HG03060 (cell line): ENCODE measurements around the gene ZNF462.
"Not testable (repeated sequence)": the region's sequence is repeated elsewhere in the genome, so short reads cannot be mapped to it uniquely, and the experiment has no call there.

ENCODE experiments used
- ATAC-seq: cut with Tn5 transposase; IDR thresholded peaks from one replicate; pipeline ENCODE4 v1.9.1; 2021; ENCODE audit warnings: low read depth, moderate number of reproducible peaks; ENCODE audit not compliant: unreplicated experiment

Gene ZNF462

GRCh38 chr9:106982636-106983035 is 119.7 kb downstream of the ZNF462 start:
- ATAC-seq, result no peak

- no peak for ATAC-seq
Measured at GRCh38 chr9:106983346-106983745, 120.4 kb downstream of the ZNF462 start.

GRCh38 chr9:106989904-106990303 is 126.9 kb downstream of the ZNF462 start:
- not testable (repeated sequence) for ATAC-seq

- no peak for ATAC-seq
Measured at GRCh38 chr9:106992186-106992585, 129.2 kb downstream of the ZNF462 start.

DNA sequence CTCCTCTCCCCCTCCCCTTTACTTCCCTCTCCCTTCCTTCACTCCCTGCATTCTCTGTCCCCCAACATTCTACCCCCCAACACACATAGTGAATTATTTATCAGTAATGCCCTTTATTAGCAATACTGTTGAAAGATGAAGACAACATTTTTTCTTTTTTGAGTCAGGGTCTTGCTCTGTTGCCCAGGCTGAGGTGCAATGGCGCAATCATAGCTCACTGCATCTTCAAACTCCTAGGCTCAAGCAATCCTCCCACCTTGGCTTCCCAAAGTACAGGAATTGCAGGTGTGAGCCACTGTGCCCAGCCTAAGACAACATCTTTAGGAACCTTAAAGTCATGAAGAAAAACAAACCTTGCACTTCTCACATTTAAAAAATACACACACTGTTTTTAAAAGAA is 130.6 kb downstream of the ZNF462 start:
- ATAC-seq, result no peak

GRCh38 chr9:106994463-106994862 is 131.5 kb downstream of the ZNF462 start:
- no peak for ATAC-seq

DNA sequence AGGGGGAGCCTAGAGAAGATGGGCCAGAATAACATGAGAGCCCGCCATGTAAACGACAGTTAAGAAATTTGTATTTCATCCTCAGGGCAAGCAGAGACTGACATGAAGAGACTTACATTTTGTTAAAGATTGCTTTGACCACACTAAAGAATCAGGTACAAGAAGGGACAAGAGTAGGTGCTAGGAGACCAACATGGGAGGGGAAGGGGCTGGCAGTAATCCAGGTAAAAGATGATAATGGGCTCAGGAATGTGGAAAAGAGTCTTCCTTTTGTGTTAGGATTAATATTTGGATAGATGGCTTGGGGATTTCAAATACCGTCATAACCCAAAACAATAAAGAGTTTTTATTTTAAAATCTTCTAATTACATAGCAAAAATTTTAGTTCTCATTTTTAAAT is 137.3 kb downstream of the ZNF462 start:
- ATAC-seq, result no peak

DNA sequence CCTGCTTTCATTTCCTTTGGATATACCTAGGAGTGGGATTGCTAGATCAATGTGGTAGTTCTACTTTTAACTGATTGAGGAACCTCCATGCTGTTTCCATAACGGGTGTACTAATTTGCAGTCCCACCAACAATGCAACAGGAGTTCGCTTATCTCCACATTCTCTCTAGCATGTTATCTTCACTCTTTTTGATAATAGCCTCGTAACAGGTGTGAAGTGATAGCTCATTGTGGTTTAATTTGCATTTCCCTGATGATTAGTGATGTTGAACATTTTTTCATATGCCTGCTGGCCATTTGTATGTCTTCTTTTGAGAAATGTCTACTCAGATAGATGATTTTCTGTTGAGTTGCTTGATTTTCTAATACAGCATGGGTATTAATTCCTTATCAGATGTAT is 142.2 kb downstream of the ZNF462 start:
- no peak for ATAC-seq

DNA sequence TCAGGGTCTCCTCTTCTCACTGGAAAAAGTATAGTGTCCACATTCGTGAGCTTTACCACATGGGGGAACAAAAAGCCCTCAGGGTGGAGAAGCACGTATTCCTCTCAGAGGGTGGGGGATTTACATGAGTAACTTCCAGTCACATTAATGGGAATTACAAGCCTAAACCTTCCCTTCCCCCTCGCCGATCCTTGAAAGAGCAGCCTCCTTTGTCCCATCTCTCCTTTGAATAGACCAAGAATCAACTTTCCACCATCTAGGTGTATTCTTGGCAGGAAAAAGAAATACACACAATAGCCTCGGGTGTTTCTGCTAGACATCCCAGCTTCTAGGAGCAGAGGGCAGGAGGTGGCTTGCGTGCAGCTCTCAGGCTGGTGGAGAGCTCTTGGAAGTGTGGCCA is 144.4 kb downstream of the ZNF462 start:
- ATAC-seq, result no peak

DNA sequence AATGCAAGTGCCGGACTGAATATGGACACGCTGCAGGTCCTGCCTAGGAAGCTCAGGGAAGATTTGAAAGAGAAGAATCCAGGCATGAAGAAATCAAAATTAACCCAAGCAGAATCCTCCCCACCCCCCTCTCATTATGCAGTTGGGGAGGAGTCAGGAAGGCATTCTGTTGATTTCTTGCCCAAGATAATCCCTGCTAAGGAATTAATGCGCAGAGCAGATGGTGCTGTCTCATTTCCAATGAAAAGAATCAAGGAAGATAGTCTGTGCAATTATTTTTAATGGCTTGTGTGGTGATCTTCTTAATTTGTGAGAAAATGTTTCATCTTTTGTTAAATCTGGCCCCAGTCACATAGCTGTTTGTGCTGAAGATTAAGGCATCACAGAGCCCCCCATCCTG is 145.0 kb downstream of the ZNF462 start:
- ATAC-seq, result no peak

- no peak for ATAC-seq
Measured at GRCh38 chr9:107008447-107008846, 145.5 kb downstream of the ZNF462 start.

DNA sequence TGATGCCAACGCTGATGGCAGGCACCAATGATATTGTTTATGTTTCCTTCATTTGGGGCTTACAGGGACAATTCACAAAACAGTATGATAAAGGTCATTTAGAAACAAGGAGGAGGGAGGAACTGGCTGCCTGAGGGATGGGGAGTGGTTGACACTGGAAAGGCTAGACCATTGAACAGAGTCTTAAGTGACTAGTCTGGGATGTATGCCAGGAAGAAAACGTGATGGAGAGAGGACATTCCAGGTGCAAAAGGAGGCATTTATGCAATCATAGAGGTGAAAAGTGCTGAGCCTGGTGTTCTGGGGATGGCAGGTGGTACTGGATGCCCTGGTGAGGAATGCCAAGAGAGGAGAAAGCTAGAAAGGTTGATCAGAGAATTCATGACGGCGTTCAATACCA is 153.4 kb downstream of the ZNF462 start:
- ATAC-seq, result no peak

DNA sequence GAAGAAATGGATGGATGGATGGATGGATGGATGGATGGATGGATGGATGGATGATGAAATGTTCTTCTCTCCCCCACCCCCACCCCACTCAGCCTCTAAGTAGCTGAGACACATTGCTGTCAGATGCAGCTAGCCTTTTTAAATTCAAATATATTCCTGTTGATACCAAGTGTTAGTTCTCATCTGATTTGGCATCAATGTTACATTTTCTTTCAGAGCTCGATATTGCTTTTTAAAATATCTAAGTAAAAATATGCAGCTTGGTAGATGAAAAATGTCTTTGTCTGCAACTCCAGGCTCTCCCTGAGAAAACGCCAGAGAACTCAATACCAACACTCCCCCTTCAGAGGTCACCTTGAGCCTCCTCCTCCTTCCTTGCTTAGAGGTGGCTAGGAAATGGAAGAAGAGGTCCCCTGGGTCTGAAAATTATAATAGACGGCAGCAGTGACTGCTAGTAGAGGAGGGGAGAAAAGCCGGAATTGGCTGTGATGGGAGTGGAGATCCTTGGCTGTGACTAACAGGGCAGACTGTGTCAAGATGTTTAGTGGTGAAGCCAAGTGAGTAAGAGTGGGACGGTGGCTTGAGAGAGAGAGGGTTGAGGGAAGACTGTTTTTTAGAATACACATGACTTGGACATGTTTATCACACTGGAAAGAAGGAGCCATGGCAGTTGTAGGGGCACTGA is 156.0 kb downstream of the ZNF462 start:
- ATAC-seq, result no peak

DNA sequence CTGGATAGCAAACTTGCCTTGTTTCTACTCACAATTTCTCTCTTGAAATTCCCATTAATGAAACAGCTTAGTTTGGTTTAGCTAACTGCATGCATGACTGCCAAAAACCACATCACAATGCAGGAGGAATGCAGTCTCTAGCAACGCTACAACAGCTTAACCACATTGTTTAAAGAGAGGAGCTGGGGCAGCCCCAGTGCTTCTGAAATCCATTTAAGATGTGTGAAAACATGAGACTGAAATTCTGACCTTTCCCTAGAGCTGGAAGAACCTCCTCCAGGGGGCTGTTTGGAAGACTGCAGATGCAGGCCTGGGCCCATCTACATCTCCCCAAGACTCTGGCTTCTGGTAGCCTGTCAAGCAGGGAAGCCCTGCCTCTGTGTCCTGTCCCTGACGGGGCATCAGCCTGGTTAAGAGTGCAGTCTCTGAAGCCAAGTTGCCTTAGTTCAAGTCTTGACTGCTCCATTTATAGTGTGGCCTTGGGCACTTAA is 157.1 kb downstream of the ZNF462 start:
- ATAC-seq, result no peak

DNA sequence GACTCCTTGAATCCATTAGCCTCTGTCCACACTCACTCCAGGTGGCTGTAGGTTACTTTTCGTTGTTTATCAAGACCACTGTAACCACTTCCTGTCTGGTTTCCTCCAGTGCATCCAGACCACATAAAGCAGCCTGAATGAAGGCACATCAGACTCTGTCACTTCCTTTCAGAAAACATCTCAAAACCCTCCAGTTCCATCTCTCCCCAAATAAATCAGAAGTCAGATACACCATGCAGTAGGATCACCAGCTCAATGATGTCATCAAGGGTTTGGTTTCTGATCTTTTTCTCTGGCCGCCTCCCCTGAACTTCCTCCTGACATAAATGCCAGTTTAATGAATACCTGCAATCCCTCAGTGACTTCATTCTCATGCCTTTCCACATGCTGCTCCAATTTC is 161.2 kb downstream of the ZNF462 start:
- peak; percentile 55 for ATAC-seq

GRCh38 chr9:107025260-107026035 is 162.5 kb downstream of the ZNF462 start:
- ATAC-seq, result no peak

DNA sequence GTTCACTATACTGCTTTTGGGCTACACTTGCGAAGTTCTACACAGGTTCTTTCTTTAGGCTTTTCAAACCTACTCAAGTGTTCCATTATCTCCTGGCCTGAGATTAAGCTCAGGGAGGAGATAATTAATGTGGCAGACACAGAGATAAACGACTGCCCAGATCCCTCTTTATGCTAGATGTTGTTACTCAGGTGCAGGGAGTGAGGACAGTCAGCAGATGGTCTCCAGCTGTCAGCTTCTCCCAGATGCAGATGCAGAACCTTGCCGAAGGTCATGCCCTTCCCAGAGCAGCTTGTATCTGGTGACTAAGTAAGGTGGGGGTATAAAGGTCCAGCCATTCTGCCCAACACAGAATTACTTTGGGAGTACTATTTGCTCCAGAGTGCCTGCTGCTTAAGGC is 166.2 kb downstream of the ZNF462 start:
- ATAC-seq, result no peak

DNA sequence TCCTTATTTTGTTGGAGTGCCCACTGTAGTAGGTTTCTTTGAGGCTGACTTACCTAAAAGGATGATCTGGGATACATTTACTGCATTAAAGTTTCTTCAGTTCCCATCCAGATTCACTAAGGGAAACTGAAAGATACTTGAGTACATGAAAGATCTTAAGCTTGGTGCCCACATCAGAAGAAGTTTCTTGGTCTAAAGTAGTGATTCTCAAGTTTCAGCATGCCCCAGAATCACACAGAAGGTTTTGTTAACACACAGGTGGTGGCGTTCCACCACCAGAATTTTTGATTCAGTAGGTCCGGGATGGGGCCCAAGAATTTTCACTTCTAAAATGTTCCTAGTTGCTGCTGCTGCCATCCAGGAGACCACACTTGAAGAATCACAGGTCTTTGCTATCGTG is 171.0 kb downstream of the ZNF462 start:
- ATAC-seq, result no peak

DNA sequence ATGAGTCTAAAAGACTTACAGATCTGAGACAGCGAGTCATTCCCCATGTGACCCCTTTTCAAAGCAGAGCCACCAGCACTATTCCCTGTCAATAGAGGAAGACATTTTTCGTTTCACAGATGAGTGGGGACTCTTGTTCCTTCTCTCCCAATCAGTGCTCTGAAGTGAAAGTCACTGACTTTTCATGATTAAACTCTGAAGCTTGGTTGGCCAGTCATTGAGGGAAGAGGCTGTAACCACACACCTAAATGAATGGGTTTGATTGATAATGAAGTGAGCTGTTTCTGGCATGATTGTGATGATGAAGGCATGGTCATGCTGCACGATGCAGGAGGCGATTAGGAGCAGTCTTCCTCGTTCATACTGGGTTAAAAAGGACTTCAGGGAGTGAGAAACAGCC is 171.9 kb downstream of the ZNF462 start:
- ATAC-seq, result no peak

DNA sequence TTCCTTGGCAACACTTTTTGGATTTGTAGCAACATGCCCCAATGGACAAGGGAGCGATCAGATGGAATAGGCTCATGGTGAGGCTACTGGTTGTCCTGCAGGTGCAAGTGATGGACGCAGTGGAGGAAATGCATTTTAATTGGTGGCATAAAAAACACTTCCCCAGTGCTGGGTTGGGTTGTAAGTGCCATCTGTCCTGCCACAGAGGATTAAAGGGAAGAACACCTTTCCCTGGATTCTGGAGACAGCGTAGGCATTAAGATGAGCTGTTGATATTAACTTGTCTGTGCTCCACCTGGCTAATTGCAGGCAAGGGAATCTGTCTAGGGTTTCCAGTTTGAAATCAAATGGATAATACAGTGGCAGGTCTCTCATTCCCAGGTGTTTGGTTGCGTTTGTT is 173.4 kb downstream of the ZNF462 start:
- no peak for ATAC-seq

GRCh38 chr9:107039542-107039941 is 176.6 kb downstream of the ZNF462 start:
- ATAC-seq, result no peak

DNA sequence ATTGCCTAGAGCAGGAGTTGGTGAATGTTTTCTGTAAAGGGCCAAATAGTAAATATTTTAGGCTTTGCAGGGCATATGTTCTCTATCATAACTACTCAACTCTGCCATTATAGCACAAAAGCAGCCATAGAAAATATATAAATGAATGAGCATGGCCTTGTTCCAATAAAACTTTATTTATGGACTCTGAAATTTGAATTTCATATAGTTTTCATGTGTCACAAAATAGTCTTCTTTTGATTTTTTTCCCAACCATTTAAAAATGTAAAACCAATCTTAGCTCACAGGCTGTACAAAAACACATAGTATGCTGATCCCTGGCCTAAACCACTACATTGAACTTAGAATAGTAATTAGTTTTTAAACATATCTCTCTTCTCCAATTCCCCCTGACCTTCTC is 179.6 kb downstream of the ZNF462 start:
- no peak for ATAC-seq
